ENCODE data around the gene CRELD1. TPM values are rescaled to one million over a fixed set of nuclear protein-coding genes. Genes with fewer than 3 reads are reported as not detected.
A peak's percentile ranks its signal among the peaks of the same experiment; 100 is the strongest.

The CRELD1 gene
- total and polyA plus RNA-seq, 9 of the 15 experiments (the other 6 are each of a cell fraction or from before 2014, with no cell fraction given) = 3.3 to 25.8 (median 16.5) TPM

GRCh38 chr3:9946112-9947024 lies 12.7 kb downstream of the CRELD1 start (continued):
- TF ChIP-seq, protein P1, sequence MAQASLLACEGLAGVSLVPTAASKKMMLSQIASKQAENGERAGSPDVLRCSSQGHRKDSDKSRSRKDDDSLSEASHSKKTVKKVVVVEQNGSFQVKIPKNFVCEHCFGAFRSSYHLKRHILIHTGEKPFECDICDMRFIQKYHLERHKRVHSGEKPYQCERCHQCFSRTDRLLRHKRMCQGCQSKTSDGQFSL (CRISPR knock-in tag; IDR thresholded peaks at IDR 0.05) = no peak
- TF ChIP-seq, protein P1 (tag; IDR thresholded peaks at IDR 0.05) = no peak
- TF ChIP-seq SRSF1 (IDR thresholded peaks at IDR 0.05; ENCODE audit: low read depth, low read length) (no peak), YBX1 (IDR thresholded peaks at IDR 0.05) (no peak), TOE1 (IDR thresholded peaks at IDR 0.05; ENCODE audit: borderline replicate concordance) (no peak), TOE1 (CRISPR knock-in tag; IDR thresholded peaks at IDR 0.05; ENCODE audit: borderline replicate concordance, low read depth) (no peak), GTF2B (IDR thresholded peaks at IDR 0.05; ENCODE audit: extremely low read depth, insufficient read length) (no peak), THAP7 (CRISPR knock-in tag; IDR thresholded peaks at IDR 0.05) (no peak), MXD1 (CRISPR knock-in tag; IDR thresholded peaks at IDR 0.05; ENCODE audit: borderline replicate concordance, poor library complexity, severe bottlenecking) (no peak), HNRNPL (IDR thresholded peaks at IDR 0.05; ENCODE audit: low read depth, low read length) (0 out of 2 replicates have a peak, but pooled peaks have one; percentile 20), POLR2G (IDR thresholded peaks at IDR 0.05; ENCODE audit: low read depth, low read length) (peak; percentile 45; the same call in 1 of the 2 replicates), ZBTB33 (CRISPR knock-in tag; IDR thresholded peaks at IDR 0.05) (peak; percentile 92), ELK1 (CRISPR knock-in tag; IDR thresholded peaks at IDR 0.05) (no peak), SNRNP70 (optimal IDR thresholded peaks at IDR 0.05; ENCODE audit: low read depth, low read length) (no peak)
- TF ChIP-seq, protein P2, sequence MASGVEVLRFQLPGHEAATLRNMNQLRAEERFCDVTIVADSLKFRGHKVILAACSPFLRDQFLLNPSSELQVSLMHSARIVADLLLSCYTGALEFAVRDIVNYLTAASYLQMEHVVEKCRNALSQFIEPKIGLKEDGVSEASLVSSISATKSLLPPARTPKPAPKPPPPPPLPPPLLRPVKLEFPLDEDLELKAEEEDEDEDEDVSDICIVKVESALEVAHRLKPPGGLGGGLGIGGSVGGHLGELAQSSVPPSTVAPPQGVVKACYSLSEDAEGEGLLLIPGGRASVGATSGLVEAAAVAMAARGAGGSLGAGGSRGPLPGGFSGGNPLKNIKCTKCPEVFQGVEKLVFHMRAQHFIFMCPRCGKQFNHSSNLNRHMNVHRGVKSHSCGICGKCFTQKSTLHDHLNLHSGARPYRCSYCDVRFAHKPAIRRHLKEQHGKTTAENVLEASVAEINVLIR (CRISPR knock-in tag; IDR thresholded peaks at IDR 0.05) = no peak
